GM19324 (cell line): ENCODE data around the gene XRN2.
"Not testable (repeated sequence)": the region's sequence is repeated elsewhere in the genome, so short reads cannot be mapped to it uniquely, and the experiment has no call there.

ENCODE experiments used
- ATAC-seq: cut with Tn5 transposase; IDR thresholded peaks from one replicate; pipeline ENCODE4 v1.9.1; 2021; ENCODE audit warnings: mild to moderate bottlenecking, moderate library complexity; ENCODE audit not compliant: unreplicated experiment, low FRiP score

XRN2 gene

GRCh38 chr20:21411725-21412124, 108.6 kb downstream of the XRN2 start:
- no peak for ATAC-seq

DNA sequence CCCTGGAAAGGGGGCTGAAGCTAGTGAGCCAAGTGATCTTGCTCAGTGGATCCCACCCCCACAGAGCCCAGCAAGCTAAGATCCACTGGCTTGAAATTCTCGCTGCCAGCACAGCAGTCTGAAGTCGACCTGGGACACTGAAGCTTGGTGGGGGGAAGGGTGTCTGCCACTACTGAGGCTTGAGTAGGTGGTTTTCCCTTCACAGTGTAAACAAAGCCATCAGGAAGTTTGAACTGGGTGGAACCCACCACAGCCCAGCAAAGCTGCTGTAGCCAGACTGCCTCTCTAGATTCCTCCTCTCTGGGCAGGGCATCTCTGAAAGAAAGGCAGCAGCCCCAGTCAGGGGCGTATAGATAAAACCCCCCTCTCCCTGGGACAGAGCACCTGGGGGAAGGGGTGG, 110.9 kb downstream of the XRN2 start:
- not testable (repeated sequence) for ATAC-seq

GRCh38 chr20:21419147-21419546, 116.0 kb downstream of the XRN2 start:
- ATAC-seq, result not testable (repeated sequence)

GRCh38 chr20:21421601-21422236, 118.6 kb downstream of the XRN2 start:
- ATAC-seq, result no peak

- not testable (repeated sequence) for ATAC-seq
These were observed 120.6 kb downstream of the XRN2 start for GRCh38 chr20:21423712-21424111.

GRCh38 chr20:21424846-21425245, 121.7 kb downstream of the XRN2 start:
- no peak for ATAC-seq

DNA sequence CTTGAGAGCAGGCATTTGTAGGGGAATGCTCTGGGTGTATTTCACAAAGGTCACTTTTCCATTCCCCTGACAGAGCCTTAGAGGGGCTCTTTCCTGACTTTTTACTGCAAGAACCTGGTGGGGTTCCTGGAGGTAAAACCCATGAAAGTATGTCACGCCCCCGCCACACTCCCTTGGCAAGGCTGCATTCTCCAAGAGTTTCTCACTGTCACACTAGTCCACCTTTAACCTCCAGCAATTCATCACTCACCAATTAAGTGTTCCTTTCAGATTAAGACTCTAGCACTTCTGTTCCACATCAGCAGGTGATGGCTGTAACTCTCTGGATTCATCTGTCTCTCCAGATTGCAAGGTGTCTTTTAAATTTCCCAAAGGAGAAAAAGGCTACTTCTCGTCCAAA, 126.9 kb downstream of the XRN2 start:
- no peak for ATAC-seq

- no peak for ATAC-seq
These were observed 129.8 kb downstream of the XRN2 start for GRCh38 chr20:21432911-21433310.

- no peak for ATAC-seq
These were observed 130.3 kb downstream of the XRN2 start for GRCh38 chr20:21433329-21433890.

GRCh38 chr20:21435576-21435975, 132.4 kb downstream of the XRN2 start:
- ATAC-seq, result no peak

- ATAC-seq, result no peak
These were observed 133.1 kb downstream of the XRN2 start for GRCh38 chr20:21436205-21436604.

- no peak for ATAC-seq
These were observed 134.1 kb downstream of the XRN2 start for GRCh38 chr20:21437248-21437647.

DNA sequence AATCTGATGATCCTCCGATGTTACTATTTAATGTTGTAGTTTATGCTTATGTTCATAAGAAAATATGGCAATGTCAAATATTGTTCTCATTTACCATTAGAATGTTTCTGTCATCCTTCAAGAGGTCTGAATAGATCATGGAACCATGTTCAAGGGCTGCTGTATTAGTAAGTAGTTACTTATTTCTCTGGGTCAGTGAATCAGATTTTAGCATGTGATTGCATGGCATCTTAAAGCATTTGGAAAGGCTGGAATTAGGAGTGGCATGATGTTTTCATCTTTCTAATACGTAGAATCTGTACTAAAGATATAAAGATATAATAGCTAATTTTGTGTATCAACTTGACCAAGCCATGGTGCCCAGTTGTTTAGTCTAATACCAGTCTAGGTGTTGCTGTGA, 134.7 kb downstream of the XRN2 start:
- no peak for ATAC-seq
